ENCODE results near the gene MID1. TPM values are rescaled to one million over a fixed set of nuclear protein-coding genes. Genes with fewer than 3 reads are reported as not detected.

MID1 gene
- total RNA-seq, 1 donor from 2014 or later: 32.8 TPM

- Histone ChIP-seq H3K27ac (peak overlapping the region in 1 of 2 donors; percentile 26), H3K27me3 (no peaks in the 10 kb centered on the region), H3K36me3 (no peaks in the 10 kb centered on the region), H3K9me3 (peaks cover 0 to 17% of the 10 kb centered on the region in 2 donors), H3K4me1 (peaks cover 0 to 3% of the 10 kb centered on the region in 2 donors), H3K4me3 (no peak overlapping the region)
- no peak for DNase-seq (ENCODE audit: low spot score in 2 of 2)
- no peak for TF ChIP-seq CTCF (IDR thresholded peaks at IDR 0.05)
- intact Hi-C loops (cut with DNase I): no loop called here
These were observed 38.1 kb downstream of the MID1 start for GRCh38 chrX:10582215-10582733.

- Histone ChIP-seq H3K36me3 (no peaks in the 10 kb centered on the region), H3K27ac (no peak overlapping the region), H3K4me3 (peak overlapping the region in 1 of 2 donors; percentile 13), H3K4me1 (peaks cover 0 to 3% of the 10 kb centered on the region in 2 donors), H3K9me3 (peaks cover 0 to 10% of the 10 kb centered on the region in 2 donors), H3K27me3 (no peaks in the 10 kb centered on the region)
- DNase-seq (ENCODE audit: low spot score in 2 of 2): no peak
- intact Hi-C loops (cut with DNase I): loop anchor here (10.0 kb wide), 1 partner anchor 95 kb away; no protein-coding TSS in a partner anchor
- TF ChIP-seq CTCF (IDR thresholded peaks at IDR 0.05): no peak
These were observed 41.0 kb downstream of the MID1 start for GRCh38 chrX:10579112-10580011.

GRCh38 chrX:10578527-10578926, 41.9 kb downstream of the MID1 start:
- Histone ChIP-seq H3K36me3 (no peaks in the 10 kb centered on the region), H3K4me1 (peaks cover 0 to 3% of the 10 kb centered on the region in 2 donors), H3K9me3 (peaks cover 0 to 7% of the 10 kb centered on the region in 2 donors), H3K27ac (no peak overlapping the region), H3K4me3 (no peak overlapping the region), H3K27me3 (no peaks in the 10 kb centered on the region)
- intact Hi-C loops (cut with DNase I): loop anchor here (10.0 kb wide), 1 partner anchor 94 kb away; no protein-coding TSS in a partner anchor
- TF ChIP-seq CTCF (IDR thresholded peaks at IDR 0.05): no peak
- no peak for DNase-seq (ENCODE audit: low spot score in 2 of 2)

GRCh38 chrX:10577853-10578252, 42.5 kb downstream of the MID1 start:
- Histone ChIP-seq H3K4me3 (no peak overlapping the region), H3K9me3 (peaks cover 0 to under 1% of the 10 kb centered on the region in 2 donors), H3K27me3 (no peaks in the 10 kb centered on the region), H3K27ac (no peak overlapping the region), H3K36me3 (no peaks in the 10 kb centered on the region), H3K4me1 (peaks cover 0 to 3% of the 10 kb centered on the region in 2 donors)
- TF ChIP-seq CTCF (IDR thresholded peaks at IDR 0.05): no peak
- no peak for DNase-seq (ENCODE audit: low spot score in 2 of 2)
- intact Hi-C loops (cut with DNase I): loop anchor here (10.0 kb wide), 1 partner anchor 93 kb away; no protein-coding TSS in a partner anchor

- H3K27me3 ChIP-seq: no peaks in the 10 kb centered on the region
- H3K9me3 ChIP-seq: no peaks in the 10 kb centered on the region
- DNase-seq (ENCODE audit: low spot score in 2 of 2): no peak
- no peaks in the 10 kb centered on the region for H3K36me3 ChIP-seq
- TF ChIP-seq CTCF (IDR thresholded peaks at IDR 0.05): no peak
- H3K4me1 ChIP-seq: peaks cover 0 to 3% of the 10 kb centered on the region in 2 donors
- intact Hi-C loops (cut with DNase I): loop anchor here (10.0 kb wide), 1 partner anchor 92 kb away; no protein-coding TSS in a partner anchor
- no peak overlapping the region for H3K4me3 ChIP-seq
- H3K27ac ChIP-seq: peak overlapping the region; percentile 12 to 29
These were observed 43.5 kb downstream of the MID1 start for GRCh38 chrX:10576777-10577447.

Measured in ascending aorta (tissue), 2 donors.